Smooth muscle cell of the brain vasculature (primary cell): ENCODE measurements around the gene SMARCC2.
"Not testable (repeated sequence)": the region's sequence is repeated elsewhere in the genome, so short reads cannot be mapped to it uniquely, and the experiment has no call there.

Experiments used
- DNase-seq: peaks from one replicate; pipeline ENCODE4 v3.0.0-alpha.2; 2012; ENCODE audit warnings: low read depth, low spot score

SMARCC2 gene

DNA sequence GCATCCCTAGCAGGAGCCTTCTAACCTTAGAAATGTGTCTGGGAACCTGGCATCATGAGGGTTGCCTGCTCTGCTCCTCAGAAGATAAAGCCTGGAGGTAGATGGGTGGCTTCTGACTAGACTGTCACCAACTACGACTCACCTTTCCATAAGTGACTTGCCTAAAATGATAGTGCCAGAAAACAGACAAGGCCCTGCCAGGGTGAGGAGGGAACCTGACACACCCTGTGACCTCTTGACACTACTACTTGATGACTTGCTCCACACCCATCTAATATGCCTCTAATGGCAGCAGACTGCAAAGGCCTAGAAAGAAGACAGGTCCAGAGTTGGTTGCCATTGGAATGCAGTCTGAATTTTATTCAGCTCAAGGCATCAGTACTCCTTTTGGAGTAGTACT is 23.1 kb upstream of the SMARCC2 start:
- DNase-seq, result no peak

- DNase-seq, result no peak
Observed at GRCh38 chr12:56208006-56208405, 18.7 kb upstream of the SMARCC2 start.

- no peak for DNase-seq
Observed at GRCh38 chr12:56206452-56207166, 17.3 kb upstream of the SMARCC2 start.

GRCh38 chr12:56205445-56205844 is 16.2 kb upstream of the SMARCC2 start:
- no peak for DNase-seq

DNA sequence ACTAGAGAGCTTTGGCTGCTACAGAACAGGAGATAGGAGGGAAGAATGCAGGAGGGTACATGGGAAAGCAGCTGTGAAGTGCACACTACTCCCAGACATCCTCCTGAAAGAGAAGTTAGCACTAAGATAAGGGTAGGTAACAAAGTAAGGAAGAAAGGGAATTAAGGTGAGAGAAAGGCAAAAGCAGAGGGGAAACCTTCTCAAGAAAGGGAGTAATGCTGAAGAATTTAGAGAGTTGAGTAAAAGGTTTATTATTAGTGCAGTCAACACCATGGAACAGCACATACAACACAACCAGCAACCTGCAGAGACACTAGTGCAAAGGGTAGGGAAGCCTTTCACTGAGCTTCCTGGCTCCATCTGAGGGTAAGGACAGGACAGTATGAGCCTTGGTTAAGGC is 15.0 kb upstream of the SMARCC2 start:
- DNase-seq, result no peak

DNA sequence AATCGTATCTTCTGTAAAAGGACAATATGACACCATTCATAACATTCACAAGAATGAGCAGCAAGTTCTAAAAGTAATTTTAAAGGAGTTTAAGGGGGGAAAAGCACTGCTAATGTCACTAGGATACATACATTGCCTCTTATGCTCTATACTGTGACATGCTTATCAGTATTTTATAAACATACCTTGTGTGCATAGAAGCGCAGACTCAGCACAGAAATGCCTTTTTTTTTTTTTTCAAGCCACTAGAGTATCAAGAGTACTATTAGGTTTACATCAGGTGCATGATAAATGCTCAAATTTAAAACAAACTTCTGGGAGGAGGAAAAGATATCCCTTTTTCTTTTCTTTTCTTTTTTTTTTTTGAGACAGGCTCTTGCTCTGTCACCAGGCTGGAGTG is 13.6 kb upstream of the SMARCC2 start:
- no peak for DNase-seq

DNA sequence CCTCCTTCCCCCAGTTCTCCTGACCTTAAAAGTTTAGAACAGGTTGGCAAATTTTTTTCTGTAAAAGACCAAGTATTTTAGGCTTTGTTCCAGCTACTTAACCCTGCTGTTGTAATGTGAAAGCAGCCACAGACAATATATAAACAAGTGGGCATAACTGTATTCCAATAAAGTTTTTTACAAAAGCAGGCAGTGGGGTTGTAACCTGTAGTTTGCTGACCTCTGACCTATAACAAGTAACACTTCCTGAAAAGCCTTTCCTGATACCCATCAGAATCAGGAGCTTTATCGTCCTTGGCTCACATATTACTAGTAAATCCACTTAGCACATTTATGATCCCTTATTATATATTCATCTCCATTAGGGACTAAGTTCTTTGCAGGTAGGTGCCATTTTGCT is 13.1 kb upstream of the SMARCC2 start:
- no peak for DNase-seq

DNA sequence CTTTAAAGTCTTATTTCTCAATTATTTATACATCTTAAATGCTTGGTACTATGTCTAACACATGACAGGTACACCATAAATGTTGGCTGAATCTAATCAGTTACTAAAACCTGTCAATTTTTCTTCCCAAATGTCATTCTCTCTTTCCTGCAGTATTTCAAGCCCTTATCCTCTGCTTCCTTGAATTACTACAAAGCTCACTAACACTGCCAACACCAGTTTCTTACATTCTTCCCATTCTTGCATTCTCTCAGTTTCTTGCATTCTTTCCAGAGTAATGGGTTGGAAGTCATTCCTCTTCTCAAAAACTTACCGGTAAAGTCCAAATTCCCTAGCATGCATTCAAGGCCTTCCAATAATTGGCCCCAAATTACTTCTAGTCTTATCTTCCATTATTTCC is 9.6 kb upstream of the SMARCC2 start:
- DNase-seq, result no peak

GRCh38 chr12:56197921-56198635 is 8.8 kb upstream of the SMARCC2 start:
- DNase-seq, result no peak

DNA sequence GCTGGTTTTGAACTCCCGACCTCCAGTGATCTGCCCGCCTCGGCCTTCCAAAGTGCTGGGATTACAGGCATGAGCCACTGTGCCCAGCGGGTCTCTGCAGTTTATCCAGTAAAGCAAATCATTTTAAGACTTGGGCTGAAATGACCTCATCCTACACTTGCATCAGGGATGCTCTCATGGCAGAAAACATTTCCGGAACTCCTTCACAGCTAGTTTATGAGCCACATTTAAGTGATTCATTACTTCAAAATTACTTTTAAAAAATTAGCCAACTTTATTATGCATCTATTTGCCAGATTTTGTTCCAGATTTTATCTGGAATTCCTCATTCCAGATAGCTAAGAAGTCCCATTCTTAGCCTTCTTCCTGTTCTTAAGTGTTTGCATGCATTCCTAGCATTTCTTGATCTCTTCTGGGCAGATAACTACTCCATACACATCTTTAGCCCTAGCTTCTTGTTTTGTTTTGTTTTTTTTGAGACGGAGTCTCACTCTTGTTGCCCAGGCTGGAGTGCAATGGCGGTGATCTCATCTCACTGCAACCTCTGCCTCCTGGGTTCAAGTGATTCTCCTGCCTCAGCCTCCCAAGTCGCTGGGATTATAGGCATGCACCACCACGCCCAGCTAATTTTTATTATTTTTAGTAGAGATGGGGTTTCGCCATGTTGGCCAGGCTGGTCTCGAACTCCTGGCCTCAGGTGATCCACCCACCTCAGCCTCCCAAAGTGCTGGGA is 7.7 kb upstream of the SMARCC2 start:
- DNase-seq, result not testable (repeated sequence)

DNA sequence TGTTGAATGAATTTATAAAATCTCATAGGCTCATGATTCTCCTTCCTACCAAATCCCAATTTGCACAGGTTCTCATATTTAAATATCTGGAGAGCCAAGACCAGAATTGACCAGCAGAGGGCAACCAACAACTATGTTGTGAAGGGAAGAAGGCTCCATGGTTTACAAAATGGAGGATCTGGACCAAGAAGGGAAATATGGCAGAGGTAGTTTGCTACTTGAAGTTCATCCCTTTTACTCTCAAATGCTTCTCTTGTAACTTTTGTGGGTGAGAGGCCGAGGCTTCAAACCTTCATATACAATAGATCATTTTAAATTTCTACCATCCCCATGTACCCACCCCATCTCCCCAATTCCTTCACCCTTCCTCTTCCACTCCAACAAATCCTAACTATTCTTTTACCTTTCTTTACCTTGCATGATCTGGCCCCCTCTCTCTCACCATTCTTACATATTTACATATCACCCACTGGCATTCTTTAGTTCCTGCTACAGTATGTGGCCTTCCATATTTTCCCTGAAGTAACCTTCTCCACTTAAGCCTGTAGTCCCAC is 3.8 kb upstream of the SMARCC2 start:
- peak; percentile 78 for DNase-seq

DNA sequence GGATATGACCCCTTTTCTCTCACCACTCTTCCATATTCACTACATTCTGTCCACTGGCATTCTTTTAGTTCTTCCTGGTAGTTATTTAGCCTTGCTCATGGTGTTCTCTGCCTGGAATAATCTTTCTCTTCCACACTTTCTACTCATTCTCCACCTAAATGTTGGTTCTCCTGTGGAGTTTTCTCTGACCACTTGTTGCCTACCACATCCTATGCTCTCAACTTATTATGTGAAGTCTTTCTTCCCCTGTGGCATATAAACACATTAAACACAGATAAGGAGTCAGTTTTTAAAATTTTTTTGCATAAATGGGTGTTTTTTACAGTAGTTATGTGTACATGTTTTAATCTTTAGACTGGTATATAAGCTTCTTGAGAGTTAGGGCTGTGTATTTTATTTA is 3.3 kb upstream of the SMARCC2 start:
- DNase-seq, result no peak

GRCh38 chr12:56190695-56191155 is 1.4 kb upstream of the SMARCC2 start:
- no peak for DNase-seq

DNA sequence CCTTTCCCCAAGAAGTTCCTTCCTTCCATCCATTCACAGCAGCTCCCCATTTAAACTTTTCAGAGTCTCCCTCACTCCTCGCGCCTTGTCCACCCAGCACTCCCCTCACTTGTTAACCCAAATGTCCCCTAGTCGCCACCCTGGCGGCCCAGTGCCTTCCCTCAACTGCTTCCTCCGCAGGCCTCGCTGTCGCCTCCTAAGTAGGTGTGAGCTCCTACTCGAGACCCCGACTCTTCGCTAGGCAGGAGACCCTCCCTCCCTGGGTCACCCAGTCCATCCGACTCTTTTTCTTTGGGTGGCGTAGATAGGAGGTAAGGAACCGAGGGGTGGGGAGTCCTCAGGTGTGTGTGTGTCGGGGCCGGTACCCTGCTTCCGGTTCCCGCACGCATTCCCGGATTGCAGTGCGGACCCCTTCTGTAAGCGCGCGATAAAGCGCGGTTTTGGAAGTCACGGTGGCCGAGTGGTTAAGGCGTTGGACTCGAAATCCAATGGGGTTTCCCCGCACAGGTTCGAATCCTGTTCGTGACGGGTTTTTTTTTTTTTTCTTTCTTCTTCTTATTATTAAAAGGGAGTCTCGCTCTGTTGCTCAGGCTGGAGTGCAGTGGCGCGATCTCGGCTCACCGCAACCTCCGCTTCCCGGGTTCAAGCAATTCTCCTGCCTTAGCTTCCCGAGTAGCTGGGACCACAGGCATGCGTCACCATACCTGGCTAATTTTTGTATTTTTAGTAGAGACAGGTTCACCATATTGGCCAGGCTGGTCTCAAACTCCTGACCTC is 823 bp upstream of the SMARCC2 start:
- DNase-seq, result peak; percentile 70

DNA sequence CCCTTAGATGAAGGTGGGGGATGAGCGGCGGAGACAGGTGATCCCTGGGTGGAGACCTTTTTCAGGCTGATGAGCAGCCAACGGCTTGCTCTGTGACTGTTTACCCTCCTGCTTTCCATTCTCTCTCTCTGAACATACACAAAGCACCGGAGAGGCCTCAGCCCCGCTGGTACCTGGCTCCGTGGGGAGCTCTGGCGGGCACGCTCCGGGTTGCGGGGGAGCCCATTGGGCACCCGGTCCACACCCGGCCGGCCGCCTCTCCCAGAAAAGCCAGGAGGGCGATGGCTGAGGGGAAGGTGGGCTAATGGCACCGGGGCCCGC is 545 bp downstream of the SMARCC2 start:
- no peak for DNase-seq

DNA sequence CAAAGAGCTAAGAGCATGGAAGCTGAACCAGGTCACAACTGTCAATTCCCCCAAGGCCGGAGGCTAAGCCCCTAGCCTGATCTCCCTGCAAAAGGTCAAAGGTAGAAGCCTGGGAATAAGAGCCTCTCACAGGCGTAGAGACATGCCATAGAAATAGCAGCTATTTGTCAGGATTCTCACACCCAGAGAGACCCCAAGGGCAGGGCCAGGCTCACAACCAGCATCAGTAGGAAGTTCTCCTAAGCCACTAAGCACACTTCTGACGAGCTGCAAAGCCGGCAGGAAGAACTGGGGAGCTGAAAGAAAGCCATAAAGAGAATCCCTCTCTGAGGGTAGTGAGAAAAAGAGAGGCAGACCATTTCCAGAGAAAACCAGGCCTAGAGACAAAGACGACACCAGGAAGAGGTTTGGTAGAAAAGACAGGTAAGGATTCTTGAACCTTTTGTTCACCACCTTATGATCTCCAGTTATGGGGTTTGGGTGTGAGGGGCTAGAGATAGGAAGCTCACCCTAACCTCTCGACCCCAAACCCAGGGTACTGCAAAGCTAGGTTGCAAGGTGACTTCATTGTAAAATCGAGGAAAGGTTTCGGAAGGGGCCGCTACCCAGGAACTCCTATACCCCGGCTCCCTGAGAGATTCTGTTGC is 1.0 kb downstream of the SMARCC2 start:
- DNase-seq, result no peak

DNA sequence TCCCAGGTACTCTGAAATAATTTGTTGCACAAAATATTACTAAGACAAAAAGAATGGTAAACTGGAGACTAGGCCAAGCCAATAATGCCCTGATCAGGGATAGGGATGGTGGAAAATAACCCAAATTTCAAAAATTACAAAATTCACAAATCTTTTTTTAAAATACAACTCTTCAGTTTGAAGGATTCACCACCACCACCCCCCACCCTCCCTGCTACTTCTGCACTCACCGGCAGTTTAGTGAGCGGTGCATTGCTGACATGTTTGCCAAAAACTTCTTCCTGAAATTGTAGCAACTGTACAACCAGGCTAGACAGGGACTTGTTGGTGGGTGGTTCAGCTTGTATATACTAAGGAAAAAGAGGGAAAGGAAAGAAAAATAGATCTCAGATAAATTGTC is 2.3 kb downstream of the SMARCC2 start:
- no peak for DNase-seq

GRCh38 chr12:56178347-56178746 is 10.9 kb downstream of the SMARCC2 start:
- DNase-seq, result no peak

DNA sequence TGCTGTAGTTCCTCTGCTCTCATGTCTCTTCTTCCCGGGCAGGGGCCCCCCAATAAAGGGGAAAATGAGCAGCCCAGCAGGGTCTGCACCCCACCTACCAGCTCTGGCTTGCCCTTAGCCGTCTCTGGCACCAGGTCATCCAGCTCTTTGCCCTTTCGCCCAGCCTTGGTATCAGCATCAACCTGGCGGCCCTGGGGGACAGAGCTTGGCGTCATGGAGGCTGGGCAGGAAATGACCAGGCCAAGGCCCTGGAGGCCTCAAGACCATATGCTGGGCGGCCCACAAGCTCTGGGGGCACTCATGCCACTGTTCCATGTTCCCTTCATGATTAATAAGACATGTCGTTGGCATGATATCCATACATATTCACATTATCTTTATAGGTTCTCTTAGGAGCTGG is 16.4 kb downstream of the SMARCC2 start:
- no peak for DNase-seq

DNA sequence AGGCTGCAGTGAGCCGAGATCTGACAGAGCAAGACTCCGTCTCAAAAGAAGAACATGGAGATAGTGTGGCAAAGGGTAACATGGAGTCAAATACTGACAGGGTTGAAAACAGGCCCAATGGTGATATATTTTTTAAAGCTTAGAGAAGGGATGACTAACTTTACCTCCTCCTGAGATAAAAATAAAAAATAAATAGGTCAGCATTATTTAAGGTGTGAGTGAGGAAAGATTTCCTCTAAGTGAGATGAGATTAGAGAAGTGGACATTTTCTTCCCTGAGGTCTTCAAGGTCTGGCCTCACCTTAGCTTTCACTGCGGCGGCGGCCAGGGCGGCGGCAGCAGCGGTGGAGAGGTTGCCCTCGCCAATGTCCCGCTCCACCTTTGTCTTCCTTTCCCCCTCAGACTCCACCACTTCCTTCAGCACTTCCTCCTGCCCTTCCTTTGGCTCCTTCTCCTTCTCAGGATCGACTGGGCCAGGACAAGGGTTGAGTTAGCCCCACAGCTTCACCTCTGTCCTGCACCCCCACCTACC is 20.0 kb downstream of the SMARCC2 start:
- DNase-seq, result no peak

GRCh38 chr12:56165369-56165768 is 23.9 kb downstream of the SMARCC2 start:
- DNase-seq, result no peak
